Kidney epithelial cell (primary cell): ENCODE data around the gene MAGEB3. TPM values are rescaled to one million over a fixed set of nuclear protein-coding genes. Genes with fewer than 3 reads are reported as not detected.

ENCODE experiments used
- DNase-seq: peaks from one replicate; pipeline ENCODE4 v3.0.0-alpha.2; 2010; ENCODE audit warnings: low read depth
- H3K27me3 ChIP-seq: 2 replicates; pipeline ENCODE4 v1.6.0; 2011; ENCODE audit warnings: low read length; ENCODE audit not compliant: control insufficient read depth, insufficient read depth
- H3K36me3 ChIP-seq: 2 replicates; pipeline ENCODE4 v1.5.1; 2011; ENCODE audit warnings: low read length; ENCODE audit not compliant: control insufficient read depth, insufficient read depth
- H3K4me3 ChIP-seq: 2 replicates; pipeline ENCODE4 v1.5.1; 2011; ENCODE audit warnings: low read depth, mild to moderate bottlenecking, control low read depth, low read length
- total RNA-seq: library from RNA; depleted of rRNA; stranded (reverse); fragments of >200 nt; gene quantifications from 2 replicates; pipeline ENCODE4 v1.2.3, GENCODE V29; 2015
- TF ChIP-seq, protein P1 (sequence below): IDR thresholded peaks from 2 replicates; pipeline ENCODE4 v1.5.1; 2011; ENCODE audit warnings: mild to moderate bottlenecking, moderate library complexity, low read length, control low read depth, inconsistent platforms; ENCODE audit not compliant: insufficient read depth, poor library complexity, severe bottlenecking

The MAGEB3 gene
- total RNA-seq, 1 donor from 2014 or later = not detected

- TF ChIP-seq, protein P1, sequence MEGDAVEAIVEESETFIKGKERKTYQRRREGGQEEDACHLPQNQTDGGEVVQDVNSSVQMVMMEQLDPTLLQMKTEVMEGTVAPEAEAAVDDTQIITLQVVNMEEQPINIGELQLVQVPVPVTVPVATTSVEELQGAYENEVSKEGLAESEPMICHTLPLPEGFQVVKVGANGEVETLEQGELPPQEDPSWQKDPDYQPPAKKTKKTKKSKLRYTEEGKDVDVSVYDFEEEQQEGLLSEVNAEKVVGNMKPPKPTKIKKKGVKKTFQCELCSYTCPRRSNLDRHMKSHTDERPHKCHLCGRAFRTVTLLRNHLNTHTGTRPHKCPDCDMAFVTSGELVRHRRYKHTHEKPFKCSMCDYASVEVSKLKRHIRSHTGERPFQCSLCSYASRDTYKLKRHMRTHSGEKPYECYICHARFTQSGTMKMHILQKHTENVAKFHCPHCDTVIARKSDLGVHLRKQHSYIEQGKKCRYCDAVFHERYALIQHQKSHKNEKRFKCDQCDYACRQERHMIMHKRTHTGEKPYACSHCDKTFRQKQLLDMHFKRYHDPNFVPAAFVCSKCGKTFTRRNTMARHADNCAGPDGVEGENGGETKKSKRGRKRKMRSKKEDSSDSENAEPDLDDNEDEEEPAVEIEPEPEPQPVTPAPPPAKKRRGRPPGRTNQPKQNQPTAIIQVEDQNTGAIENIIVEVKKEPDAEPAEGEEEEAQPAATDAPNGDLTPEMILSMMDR = no peak
- Histone ChIP-seq H3K4me3 (no peak overlapping the region), H3K27me3 (no peaks in the 10 kb centered on the region), H3K36me3 (no peaks in the 10 kb centered on the region)
- no peak for DNase-seq
Observed at GRCh38 chrX:30228526-30228925, 1.9 kb upstream of the MAGEB3 start.

GRCh38 chrX:30241724-30242415, 11.4 kb downstream of the MAGEB3 start, which contains the start of gene MAGEB4:
Gene MAGEB4, plus strand, starts transcription at chrX:30242000. Its CDS starts 136 bp downstream, at chrX:30242136.
- H3K27me3 ChIP-seq = no peaks in the 10 kb centered on the region
- H3K4me3 ChIP-seq = no peak within 1 kb of the TSS
- no peak for DNase-seq
- H3K36me3 ChIP-seq = no peaks in the 10 kb centered on the region
- TF ChIP-seq, protein P1 = no peak

DNA sequence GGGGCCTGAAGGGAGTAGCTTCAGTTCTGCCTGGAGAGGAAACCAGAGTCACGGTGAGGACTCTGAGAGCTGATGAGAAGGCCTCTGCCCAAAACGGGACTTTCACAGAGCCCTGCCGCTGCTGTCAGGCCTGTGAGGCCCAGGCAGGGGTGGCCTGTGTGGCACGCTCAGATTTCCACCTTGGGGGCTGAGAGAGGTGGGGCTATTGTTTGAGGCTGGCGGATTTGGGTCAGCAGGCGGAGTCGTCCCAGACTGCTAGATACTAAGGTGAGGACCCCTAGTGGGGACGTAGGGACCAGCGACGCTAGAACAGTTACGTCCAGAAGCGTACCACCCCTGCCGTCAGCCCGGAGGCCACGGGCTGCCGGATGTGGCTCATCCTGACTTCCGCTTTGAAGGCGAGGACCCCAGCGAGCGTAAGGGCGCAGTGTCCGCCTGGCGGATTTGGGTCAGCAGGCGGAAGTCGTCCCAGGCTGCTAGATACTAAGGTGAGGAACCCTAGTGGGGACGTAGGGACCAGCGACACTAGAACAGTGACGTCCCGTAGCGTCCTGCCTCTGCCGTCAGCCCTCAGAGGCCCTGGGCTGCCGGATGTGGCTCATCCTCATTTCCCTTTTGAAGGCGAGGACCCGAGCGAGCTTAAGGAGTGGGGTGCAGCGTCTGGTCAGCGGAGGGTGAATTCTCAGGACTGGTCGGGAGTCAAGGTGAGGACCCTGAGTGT, 16.5 kb downstream of the MAGEB3 start, which contains the start of gene MAGEB1:
Gene MAGEB1 (plus strand): TSS at position 378 of the 721 bp plus-strand sequence. CDS start 3,348 bp downstream, outside the sequence.
- no peaks in the 10 kb centered on the region for H3K36me3 ChIP-seq
- TF ChIP-seq, protein P1 = no peak
- no peak for DNase-seq
- no peaks in the 10 kb centered on the region for H3K27me3 ChIP-seq
- H3K4me3 ChIP-seq = no peak within 1 kb of the TSS

GRCh38 chrX:30248854-30249253, 18.4 kb downstream of the MAGEB3 start:
- H3K36me3 ChIP-seq = no peaks in the 10 kb centered on the region
- H3K27me3 ChIP-seq = no peaks in the 10 kb centered on the region
- H3K4me3 ChIP-seq = no peak overlapping the region
- DNase-seq = no peak
- TF ChIP-seq, protein P1 = no peak

DNA sequence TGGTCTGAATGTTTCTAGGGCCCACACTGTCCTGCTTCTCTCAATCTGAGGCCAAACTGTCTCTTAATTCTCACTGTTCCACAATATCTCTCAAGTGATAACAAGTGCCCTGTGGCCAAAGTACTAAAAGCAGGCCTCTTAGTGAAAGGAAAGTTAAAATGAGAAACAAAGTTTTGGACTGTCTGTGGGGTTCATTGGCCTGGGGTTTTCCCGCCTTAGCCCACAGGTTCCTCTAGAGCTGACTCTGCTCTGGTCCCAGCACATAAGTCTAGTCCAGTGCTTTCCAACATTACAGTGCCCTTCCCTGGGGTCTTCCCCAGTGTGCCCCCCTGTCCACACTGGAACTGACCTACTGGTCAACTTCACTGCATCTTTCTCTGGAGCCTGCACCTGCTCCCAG, 22.8 kb downstream of the MAGEB3 start:
- Histone ChIP-seq H3K36me3 (no peaks in the 10 kb centered on the region), H3K27me3 (no peaks in the 10 kb centered on the region), H3K4me3 (no peak overlapping the region)
- no peak for DNase-seq
- TF ChIP-seq, protein P1 = no peak
